Fibroblast of villous mesenchyme (primary cell): ENCODE measurements around the gene RTEL1. TPM values are rescaled to one million over a fixed set of nuclear protein-coding genes. Genes with fewer than 3 reads are reported as not detected.
"Not testable (repeated sequence)": the region's sequence is repeated elsewhere in the genome, so short reads cannot be mapped to it uniquely, and the experiment has no call there.

Experiments
- DNase-seq: peaks from one replicate; pipeline ENCODE4 v3.0.0-alpha.2; 2010; ENCODE audit warnings: low read depth
- H3K4me3 ChIP-seq: 2 replicates; pipeline ENCODE4 v1.5.1; 2011; ENCODE audit warnings: low read depth, mild to moderate bottlenecking, low read length
- CTCF ChIP-seq: IDR thresholded peaks from 2 replicates; pipeline ENCODE4 v1.5.1; 2012; ENCODE audit warnings: low read depth, mild to moderate bottlenecking, low read length; ENCODE audit not compliant: insufficient read depth
- total RNA-seq: library from RNA; depleted of rRNA; stranded (reverse); fragments of >200 nt; gene quantifications from 2 replicates; pipeline ENCODE4 v1.2.3, GENCODE V29; 2012

Gene RTEL1
- total RNA-seq, 1 donor = 11.7 TPM

DNA sequence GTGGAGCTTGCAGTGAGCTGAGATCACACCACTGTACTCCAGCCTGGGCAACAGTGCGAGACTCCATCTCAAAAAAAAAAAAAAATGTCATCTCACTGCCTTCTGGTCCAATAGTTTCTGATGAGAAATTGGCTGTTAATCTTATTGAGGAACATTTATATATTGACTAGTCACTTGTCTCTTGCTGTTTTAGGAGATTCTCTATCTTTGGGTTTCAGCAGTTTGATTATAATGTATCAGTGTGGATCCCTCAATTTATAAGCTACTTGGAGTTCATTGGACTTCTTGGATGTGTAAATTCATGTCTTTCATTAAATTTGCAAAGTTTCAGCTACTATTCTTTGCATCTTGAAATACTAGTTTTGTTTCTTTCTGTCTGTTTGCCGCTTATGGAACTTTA is 60.9 kb downstream of the RTEL1 start:
- TF ChIP-seq CTCF = no peak
- no peak overlapping the region for H3K4me3 ChIP-seq
- no peak for DNase-seq

DNA sequence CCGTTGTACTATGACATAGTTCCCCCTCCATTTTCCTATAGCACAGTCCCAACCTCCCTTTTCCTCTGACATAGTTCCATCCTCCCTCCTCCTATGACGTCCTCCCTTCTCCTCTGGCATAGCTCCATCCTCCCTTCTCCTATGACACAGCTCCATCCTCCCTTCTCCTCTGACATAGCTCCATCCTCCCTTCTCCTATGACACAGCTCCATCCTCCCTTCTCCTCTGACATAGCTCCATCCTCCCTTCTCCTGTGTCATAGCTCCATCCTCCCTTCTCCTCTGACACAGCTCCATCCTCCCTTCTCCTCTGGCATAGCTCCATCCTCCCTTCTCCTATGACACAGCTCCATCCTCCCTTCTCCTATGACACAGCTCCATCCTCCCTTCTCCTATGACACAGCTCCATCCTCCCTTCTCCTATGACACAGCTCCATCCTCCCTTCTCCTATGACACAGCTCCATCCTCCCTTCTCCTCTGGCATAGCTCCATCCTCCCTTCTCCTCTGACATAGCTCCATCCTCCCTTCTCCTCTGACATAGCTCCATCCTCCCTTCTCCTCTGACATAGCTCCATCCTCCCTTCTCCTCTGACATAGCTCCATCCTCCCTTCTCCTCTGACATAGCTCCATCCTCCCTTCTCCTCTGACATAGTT is 65.0 kb downstream of the RTEL1 start:
- not testable (repeated sequence) for H3K4me3 ChIP-seq, DNase-seq

- DNase-seq, H3K4me3 ChIP-seq: not testable (repeated sequence)
Observed at GRCh38 chr20:63730189-63730733, 72.1 kb downstream of the RTEL1 start.

GRCh38 chr20:63731410-63731809 is 73.3 kb downstream of the RTEL1 start:
- no peak for TF ChIP-seq CTCF
- no peak for DNase-seq
- no peak overlapping the region for H3K4me3 ChIP-seq

GRCh38 chr20:63732118-63733095 is 74.3 kb downstream of the RTEL1 start:
- H3K4me3 ChIP-seq = no peak overlapping the region
- no peak for TF ChIP-seq CTCF
- DNase-seq = no peak

- DNase-seq = no peak
- no peak for TF ChIP-seq CTCF
- H3K4me3 ChIP-seq = no peak overlapping the region
Observed at GRCh38 chr20:63733117-63733516, 75.0 kb downstream of the RTEL1 start.

DNA sequence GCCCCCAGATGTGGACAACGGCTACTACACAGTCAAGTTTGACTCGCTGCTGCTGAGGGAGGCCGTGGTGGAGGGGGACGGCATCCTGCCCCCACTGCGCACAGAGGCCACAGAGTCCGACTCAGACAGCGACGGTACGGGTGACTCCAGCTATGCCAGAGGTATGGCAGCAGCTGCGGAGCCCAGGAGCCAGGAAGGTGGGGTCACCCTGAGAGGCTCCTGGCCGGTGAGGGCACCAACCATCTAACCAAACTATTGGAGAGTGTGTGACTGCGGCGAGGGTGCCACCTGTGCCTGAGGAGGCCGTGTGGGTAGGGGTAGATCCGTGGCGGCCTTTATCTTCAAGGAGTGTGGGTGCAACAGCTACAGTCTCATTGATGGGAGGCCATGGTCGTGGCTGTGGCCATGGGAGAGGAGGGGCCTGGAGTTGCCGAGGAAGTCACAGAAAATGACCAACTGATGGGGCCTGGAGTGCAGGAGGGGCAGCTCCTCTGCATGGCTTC is 75.5 kb downstream of the RTEL1 start:
- no peak for DNase-seq
- H3K4me3 ChIP-seq = no peak overlapping the region
- TF ChIP-seq CTCF = no peak
